ENCODE results near the gene ATP5F1E. TPM values are rescaled to one million over a fixed set of nuclear protein-coding genes. Genes with fewer than 3 reads are reported as not detected.

The ATP5F1E gene
- total and polyA plus RNA-seq, 2 experiments from 2014 or later, result 12.9 to 211 TPM

DNA sequence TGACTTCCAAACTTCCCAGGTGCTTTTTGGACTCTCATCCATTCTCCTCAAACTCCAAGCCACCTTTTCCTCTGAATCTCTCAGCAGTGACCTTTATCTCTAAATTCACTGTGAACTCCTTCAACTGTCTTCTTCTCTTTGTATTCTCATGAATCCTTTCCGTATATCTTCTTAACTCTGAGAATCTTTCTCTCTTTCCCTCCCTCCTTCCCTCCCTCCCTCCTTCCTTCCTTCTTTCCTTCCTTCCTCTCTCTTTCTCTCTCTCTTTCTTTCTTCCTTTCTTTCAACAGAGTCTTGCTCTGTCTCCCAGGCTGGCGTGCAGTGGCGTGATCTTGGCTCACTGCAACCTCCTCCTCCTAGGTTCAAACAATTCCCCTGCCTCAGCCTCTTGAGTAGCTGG, 14.7 kb upstream of the ATP5F1E start:
- Mint-ChIP-seq H3K4me1 (peaks cover 6% of the 10 kb centered on the region), H3K36me3 (ENCODE audit: low read depth) (no peaks in the 10 kb centered on the region; the same call in 2 of the 3 replicates), H3K9me3 (no peaks in the 10 kb centered on the region), H3K27ac (no peak overlapping the region), H3K27me3 (ENCODE audit: insufficient read depth, low read depth, poor library complexity) (peaks cover 5% of the 10 kb centered on the region), H3K4me3 (no peak overlapping the region)
- TF ChIP-seq EZH2phosphoT487 (IDR thresholded peaks at IDR 0.05; ENCODE audit: unreplicated experiment), result no peak
- no peak for TF ChIP-seq POLR2AphosphoS5 (IDR thresholded peaks at IDR 0.05; ENCODE audit: low read depth)
- TF ChIP-seq JUNB (IDR thresholded peaks at IDR 0.05; ENCODE audit: unreplicated experiment), result no peak
- TF ChIP-seq, protein P1, sequence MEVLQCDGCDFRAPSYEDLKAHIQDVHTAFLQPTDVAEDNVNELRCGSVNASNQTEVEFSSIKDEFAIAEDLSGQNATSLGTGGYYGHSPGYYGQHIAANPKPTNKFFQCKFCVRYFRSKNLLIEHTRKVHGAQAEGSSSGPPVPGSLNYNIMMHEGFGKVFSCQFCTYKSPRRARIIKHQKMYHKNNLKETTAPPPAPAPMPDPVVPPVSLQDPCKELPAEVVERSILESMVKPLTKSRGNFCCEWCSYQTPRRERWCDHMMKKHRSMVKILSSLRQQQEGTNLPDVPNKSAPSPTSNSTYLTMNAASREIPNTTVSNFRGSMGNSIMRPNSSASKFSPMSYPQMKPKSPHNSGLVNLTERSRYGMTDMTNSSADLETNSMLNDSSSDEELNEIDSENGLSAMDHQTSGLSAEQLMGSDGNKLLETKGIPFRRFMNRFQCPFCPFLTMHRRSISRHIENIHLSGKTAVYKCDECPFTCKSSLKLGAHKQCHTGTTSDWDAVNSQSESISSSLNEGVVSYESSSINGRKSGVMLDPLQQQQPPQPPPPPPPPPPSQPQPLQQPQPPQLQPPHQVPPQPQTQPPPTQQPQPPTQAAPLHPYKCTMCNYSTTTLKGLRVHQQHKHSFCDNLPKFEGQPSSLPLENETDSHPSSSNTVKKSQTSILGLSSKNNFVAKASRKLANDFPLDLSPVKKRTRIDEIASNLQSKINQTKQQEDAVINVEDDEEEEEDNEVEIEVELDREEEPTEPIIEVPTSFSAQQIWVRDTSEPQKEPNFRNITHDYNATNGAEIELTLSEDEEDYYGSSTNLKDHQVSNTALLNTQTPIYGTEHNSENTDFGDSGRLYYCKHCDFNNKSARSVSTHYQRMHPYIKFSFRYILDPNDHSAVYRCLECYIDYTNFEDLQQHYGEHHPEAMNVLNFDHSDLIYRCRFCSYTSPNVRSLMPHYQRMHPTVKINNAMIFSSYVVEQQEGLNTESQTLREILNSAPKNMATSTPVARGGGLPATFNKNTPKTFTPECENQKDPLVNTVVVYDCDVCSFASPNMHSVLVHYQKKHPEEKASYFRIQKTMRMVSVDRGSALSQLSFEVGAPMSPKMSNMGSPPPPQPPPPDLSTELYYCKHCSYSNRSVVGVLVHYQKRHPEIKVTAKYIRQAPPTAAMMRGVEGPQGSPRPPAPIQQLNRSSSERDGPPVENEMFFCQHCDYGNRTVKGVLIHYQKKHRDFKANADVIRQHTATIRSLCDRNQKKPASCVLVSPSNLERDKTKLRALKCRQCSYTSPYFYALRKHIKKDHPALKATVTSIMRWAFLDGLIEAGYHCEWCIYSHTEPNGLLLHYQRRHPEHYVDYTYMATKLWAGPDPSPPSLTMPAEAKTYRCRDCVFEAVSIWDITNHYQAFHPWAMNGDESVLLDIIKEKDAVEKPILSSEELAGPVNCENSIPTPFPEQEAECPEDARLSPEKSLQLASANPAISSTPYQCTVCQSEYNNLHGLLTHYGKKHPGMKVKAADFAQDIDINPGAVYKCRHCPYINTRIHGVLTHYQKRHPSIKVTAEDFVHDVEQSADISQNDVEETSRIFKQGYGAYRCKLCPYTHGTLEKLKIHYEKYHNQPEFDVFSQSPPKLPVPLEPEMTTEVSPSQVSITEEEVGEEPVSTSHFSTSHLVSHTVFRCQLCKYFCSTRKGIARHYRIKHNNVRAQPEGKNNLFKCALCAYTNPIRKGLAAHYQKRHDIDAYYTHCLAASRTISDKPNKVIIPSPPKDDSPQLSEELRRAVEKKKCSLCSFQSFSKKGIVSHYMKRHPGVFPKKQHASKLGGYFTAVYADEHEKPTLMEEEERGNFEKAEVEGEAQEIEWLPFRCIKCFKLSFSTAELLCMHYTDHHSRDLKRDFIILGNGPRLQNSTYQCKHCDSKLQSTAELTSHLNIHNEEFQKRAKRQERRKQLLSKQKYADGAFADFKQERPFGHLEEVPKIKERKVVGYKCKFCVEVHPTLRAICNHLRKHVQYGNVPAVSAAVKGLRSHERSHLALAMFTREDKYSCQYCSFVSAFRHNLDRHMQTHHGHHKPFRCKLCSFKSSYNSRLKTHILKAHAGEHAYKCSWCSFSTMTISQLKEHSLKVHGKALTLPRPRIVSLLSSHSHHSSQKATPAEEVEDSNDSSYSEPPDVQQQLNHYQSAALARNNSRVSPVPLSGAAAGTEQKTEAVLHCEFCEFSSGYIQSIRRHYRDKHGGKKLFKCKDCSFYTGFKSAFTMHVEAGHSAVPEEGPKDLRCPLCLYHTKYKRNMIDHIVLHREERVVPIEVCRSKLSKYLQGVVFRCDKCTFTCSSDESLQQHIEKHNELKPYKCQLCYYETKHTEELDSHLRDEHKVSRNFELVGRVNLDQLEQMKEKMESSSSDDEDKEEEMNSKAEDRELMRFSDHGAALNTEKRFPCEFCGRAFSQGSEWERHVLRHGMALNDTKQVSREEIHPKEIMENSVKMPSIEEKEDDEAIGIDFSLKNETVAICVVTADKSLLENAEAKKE (CRISPR knock-in tag; IDR thresholded peaks at IDR 0.05), result no peak
- TF ChIP-seq, protein P2, sequence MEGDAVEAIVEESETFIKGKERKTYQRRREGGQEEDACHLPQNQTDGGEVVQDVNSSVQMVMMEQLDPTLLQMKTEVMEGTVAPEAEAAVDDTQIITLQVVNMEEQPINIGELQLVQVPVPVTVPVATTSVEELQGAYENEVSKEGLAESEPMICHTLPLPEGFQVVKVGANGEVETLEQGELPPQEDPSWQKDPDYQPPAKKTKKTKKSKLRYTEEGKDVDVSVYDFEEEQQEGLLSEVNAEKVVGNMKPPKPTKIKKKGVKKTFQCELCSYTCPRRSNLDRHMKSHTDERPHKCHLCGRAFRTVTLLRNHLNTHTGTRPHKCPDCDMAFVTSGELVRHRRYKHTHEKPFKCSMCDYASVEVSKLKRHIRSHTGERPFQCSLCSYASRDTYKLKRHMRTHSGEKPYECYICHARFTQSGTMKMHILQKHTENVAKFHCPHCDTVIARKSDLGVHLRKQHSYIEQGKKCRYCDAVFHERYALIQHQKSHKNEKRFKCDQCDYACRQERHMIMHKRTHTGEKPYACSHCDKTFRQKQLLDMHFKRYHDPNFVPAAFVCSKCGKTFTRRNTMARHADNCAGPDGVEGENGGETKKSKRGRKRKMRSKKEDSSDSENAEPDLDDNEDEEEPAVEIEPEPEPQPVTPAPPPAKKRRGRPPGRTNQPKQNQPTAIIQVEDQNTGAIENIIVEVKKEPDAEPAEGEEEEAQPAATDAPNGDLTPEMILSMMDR (conservative IDR thresholded peaks at IDR 0.05; ENCODE audit: low read depth in 2 of 2), result no peak
- TF ChIP-seq ZNF331 (CRISPR knock-in tag; IDR thresholded peaks at IDR 0.05; ENCODE audit: low read depth), result no peak
- TF ChIP-seq CREB1 (CRISPR knock-in tag; IDR thresholded peaks at IDR 0.05; ENCODE audit: low read depth), result no peak
- no peak for TF ChIP-seq ETS1 (IDR thresholded peaks at IDR 0.05)
- no peak for TF ChIP-seq ZNF114 (CRISPR knock-in tag; IDR thresholded peaks at IDR 0.05)
- TF ChIP-seq, protein P3, sequence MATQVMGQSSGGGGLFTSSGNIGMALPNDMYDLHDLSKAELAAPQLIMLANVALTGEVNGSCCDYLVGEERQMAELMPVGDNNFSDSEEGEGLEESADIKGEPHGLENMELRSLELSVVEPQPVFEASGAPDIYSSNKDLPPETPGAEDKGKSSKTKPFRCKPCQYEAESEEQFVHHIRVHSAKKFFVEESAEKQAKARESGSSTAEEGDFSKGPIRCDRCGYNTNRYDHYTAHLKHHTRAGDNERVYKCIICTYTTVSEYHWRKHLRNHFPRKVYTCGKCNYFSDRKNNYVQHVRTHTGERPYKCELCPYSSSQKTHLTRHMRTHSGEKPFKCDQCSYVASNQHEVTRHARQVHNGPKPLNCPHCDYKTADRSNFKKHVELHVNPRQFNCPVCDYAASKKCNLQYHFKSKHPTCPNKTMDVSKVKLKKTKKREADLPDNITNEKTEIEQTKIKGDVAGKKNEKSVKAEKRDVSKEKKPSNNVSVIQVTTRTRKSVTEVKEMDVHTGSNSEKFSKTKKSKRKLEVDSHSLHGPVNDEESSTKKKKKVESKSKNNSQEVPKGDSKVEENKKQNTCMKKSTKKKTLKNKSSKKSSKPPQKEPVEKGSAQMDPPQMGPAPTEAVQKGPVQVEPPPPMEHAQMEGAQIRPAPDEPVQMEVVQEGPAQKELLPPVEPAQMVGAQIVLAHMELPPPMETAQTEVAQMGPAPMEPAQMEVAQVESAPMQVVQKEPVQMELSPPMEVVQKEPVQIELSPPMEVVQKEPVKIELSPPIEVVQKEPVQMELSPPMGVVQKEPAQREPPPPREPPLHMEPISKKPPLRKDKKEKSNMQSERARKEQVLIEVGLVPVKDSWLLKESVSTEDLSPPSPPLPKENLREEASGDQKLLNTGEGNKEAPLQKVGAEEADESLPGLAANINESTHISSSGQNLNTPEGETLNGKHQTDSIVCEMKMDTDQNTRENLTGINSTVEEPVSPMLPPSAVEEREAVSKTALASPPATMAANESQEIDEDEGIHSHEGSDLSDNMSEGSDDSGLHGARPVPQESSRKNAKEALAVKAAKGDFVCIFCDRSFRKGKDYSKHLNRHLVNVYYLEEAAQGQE (IDR thresholded peaks at IDR 0.05; ENCODE audit: unreplicated experiment), result no peak
- TF ChIP-seq STAT1 (IDR thresholded peaks at IDR 0.05; ENCODE audit: unreplicated experiment), result no peak
- no peak for TF ChIP-seq EZH2 (IDR thresholded peaks at IDR 0.05; ENCODE audit: low read depth, unreplicated experiment)
- TF ChIP-seq NANOG (IDR thresholded peaks at IDR 0.05; ENCODE audit: borderline replicate concordance), result no peak
- Histone ChIP-seq H2AFZ (no peak overlapping the region), H3K79me2 (replicated peaks; ENCODE audit: insufficient read depth) (peaks cover 4% of the 10 kb centered on the region), H4K20me1 (replicated peaks; ENCODE audit: insufficient read depth) (no peaks in the 10 kb centered on the region), H3K4me1 (ENCODE audit: insufficient read depth) (0 out of 2 replicates have a peak, but pooled peaks cover 1% of the 10 kb centered on the region), H3K9me2 (ENCODE audit: insufficient read depth) (no peaks in the 10 kb centered on the region), H3K36me3 (ENCODE audit: insufficient read depth) (no peaks in the 10 kb centered on the region), H3K27me3 (ENCODE audit: insufficient read depth) (no peaks in the 10 kb centered on the region), H3F3A (replicated peaks; ENCODE audit: low read depth) (peaks cover 6% of the 10 kb centered on the region; the same call in 1 of the 2 replicates), H3K27ac (ENCODE audit: low read depth) (no peak overlapping the region), H3K4me2 (no peak overlapping the region), H3K4me3 (no peak overlapping the region)
- DNase-seq (ENCODE audit: low spot score) (no peak), ATAC-seq (no peak)
